Dendritic cell treated with granulocyte-macrophage colony-stimulating factor and Interleukin-4, amounts not matched to agents 40 ng/mL and 50 ng/mL, for 4 days (primary cell): ENCODE data around the gene BFSP2.

Experiments
- H3K27ac Mint-ChIP-seq: one replicate; pipeline ENCODE4 v1.8.0; 2022; ENCODE audit warnings: mild to moderate bottlenecking, mixed read lengths
- H3K27me3 Mint-ChIP-seq: one replicate; pipeline ENCODE4 v1.8.0; 2022; ENCODE audit warnings: mild to moderate bottlenecking, mixed read lengths
- H3K36me3 Mint-ChIP-seq: one replicate; pipeline ENCODE4 v1.8.0; 2022; ENCODE audit warnings: low read depth, mixed read lengths
- H3K4me1 Mint-ChIP-seq: one replicate; pipeline ENCODE4 v1.8.0; 2022; ENCODE audit warnings: low read depth, mixed read lengths
- H3K4me3 Mint-ChIP-seq: one replicate; pipeline ENCODE4 v1.8.0; 2022; ENCODE audit warnings: mild to moderate bottlenecking, moderate library complexity, mixed read lengths
- H3K9me3 Mint-ChIP-seq: one replicate; pipeline ENCODE4 v1.8.0; 2022; ENCODE audit warnings: mixed read lengths
- intact Hi-C: fragments of 100-400 bp; cut with micrococcal nuclease; formaldehyde crosslinking; loops from one replicate; pipeline ENCODE4 v1.15.0; 2022

Gene BFSP2

GRCh38 chr3:133374708-133375402 is 25.0 kb upstream of the BFSP2 start:
- intact Hi-C loops: loop anchor here (5.0 kb wide), 1 partner anchor 333 kb away; no protein-coding TSS in a partner anchor
- H3K4me3 Mint-ChIP-seq: no peak overlapping the region
- H3K27me3 Mint-ChIP-seq: peaks cover 3% of the 10 kb centered on the region
- no peaks in the 10 kb centered on the region for H3K4me1 Mint-ChIP-seq
- H3K9me3 Mint-ChIP-seq: no peaks in the 10 kb centered on the region
- no peaks in the 10 kb centered on the region for H3K36me3 Mint-ChIP-seq
- no peak overlapping the region for H3K27ac Mint-ChIP-seq

- intact Hi-C loops: loop anchor here (5.0 kb wide), 1 partner anchor 333 kb away; no protein-coding TSS in a partner anchor
- no peak overlapping the region for H3K27ac Mint-ChIP-seq
- no peaks in the 10 kb centered on the region for H3K9me3 Mint-ChIP-seq
- no peak overlapping the region for H3K4me3 Mint-ChIP-seq
- H3K4me1 Mint-ChIP-seq: no peaks in the 10 kb centered on the region
- H3K36me3 Mint-ChIP-seq: no peaks in the 10 kb centered on the region
- peaks cover 3% of the 10 kb centered on the region for H3K27me3 Mint-ChIP-seq
These were observed 24.5 kb upstream of the BFSP2 start for GRCh38 chr3:133375403-133375745.

- H3K9me3 Mint-ChIP-seq: no peaks in the 10 kb centered on the region
- no peak overlapping the region for H3K4me3 Mint-ChIP-seq
- no peak overlapping the region for H3K27ac Mint-ChIP-seq
- no peaks in the 10 kb centered on the region for H3K36me3 Mint-ChIP-seq
- H3K27me3 Mint-ChIP-seq: no peaks in the 10 kb centered on the region
- intact Hi-C loops: loop anchor here (5.0 kb wide), 1 partner anchor 335 kb away; no protein-coding TSS in a partner anchor
- no peaks in the 10 kb centered on the region for H3K4me1 Mint-ChIP-seq
These were observed 23.0 kb upstream of the BFSP2 start for GRCh38 chr3:133376810-133377209.

- no peaks in the 10 kb centered on the region for H3K27me3 Mint-ChIP-seq
- no peaks in the 10 kb centered on the region for H3K9me3 Mint-ChIP-seq
- no peaks in the 10 kb centered on the region for H3K4me1 Mint-ChIP-seq
- intact Hi-C loops: loop anchor here (5.0 kb wide), 1 partner anchor 335 kb away; no protein-coding TSS in a partner anchor
- H3K27ac Mint-ChIP-seq: no peak overlapping the region
- H3K36me3 Mint-ChIP-seq: no peaks in the 10 kb centered on the region
- no peak overlapping the region for H3K4me3 Mint-ChIP-seq
These were observed 22.5 kb upstream of the BFSP2 start for GRCh38 chr3:133377396-133377795.

- H3K27me3 Mint-ChIP-seq: no peaks in the 10 kb centered on the region
- intact Hi-C loops: loop anchor here (5.0 kb wide), 2 partner anchors 338 to 653 kb away; no protein-coding TSS in a partner anchor
- no peaks in the 10 kb centered on the region for H3K4me1 Mint-ChIP-seq
- H3K27ac Mint-ChIP-seq: no peak overlapping the region
- H3K36me3 Mint-ChIP-seq: no peaks in the 10 kb centered on the region
- no peak overlapping the region for H3K4me3 Mint-ChIP-seq
- H3K9me3 Mint-ChIP-seq: no peaks in the 10 kb centered on the region
These were observed 19.9 kb upstream of the BFSP2 start for GRCh38 chr3:133379926-133380325.

GRCh38 chr3:133380481-133381225 is 19.2 kb upstream of the BFSP2 start:
- H3K36me3 Mint-ChIP-seq: no peaks in the 10 kb centered on the region
- H3K27ac Mint-ChIP-seq: no peak overlapping the region
- no peaks in the 10 kb centered on the region for H3K4me1 Mint-ChIP-seq
- intact Hi-C loops: loop anchor here (5.0 kb wide), 1 partner anchor 653 kb away; no protein-coding TSS in a partner anchor
- no peaks in the 10 kb centered on the region for H3K9me3 Mint-ChIP-seq
- H3K27me3 Mint-ChIP-seq: no peaks in the 10 kb centered on the region
- H3K4me3 Mint-ChIP-seq: no peak overlapping the region

- Mint-ChIP-seq H3K27ac (no peak overlapping the region), H3K36me3 (no peaks in the 10 kb centered on the region), H3K27me3 (no peaks in the 10 kb centered on the region), H3K4me3 (no peak overlapping the region), H3K4me1 (no peaks in the 10 kb centered on the region), H3K9me3 (no peaks in the 10 kb centered on the region)
- intact Hi-C loops: loop anchor here (5.0 kb wide), 1 partner anchor 654 kb away; no protein-coding TSS in a partner anchor
These were observed 18.3 kb upstream of the BFSP2 start for GRCh38 chr3:133381346-133382109.

- Mint-ChIP-seq H3K27ac (no peak overlapping the region), H3K36me3 (no peaks in the 10 kb centered on the region), H3K9me3 (no peaks in the 10 kb centered on the region), H3K4me3 (no peak overlapping the region), H3K27me3 (no peaks in the 10 kb centered on the region), H3K4me1 (no peaks in the 10 kb centered on the region)
- intact Hi-C loops: loop anchor here (5.0 kb wide), 1 partner anchor 656 kb away; no protein-coding TSS in a partner anchor
These were observed 16.7 kb upstream of the BFSP2 start for GRCh38 chr3:133383175-133383574.

GRCh38 chr3:133383741-133384140 is 16.1 kb upstream of the BFSP2 start:
- Mint-ChIP-seq H3K27me3 (no peaks in the 10 kb centered on the region), H3K4me1 (no peaks in the 10 kb centered on the region)

GRCh38 chr3:133384331-133385027 is 15.4 kb upstream of the BFSP2 start:
- no peaks in the 10 kb centered on the region for H3K36me3 Mint-ChIP-seq
- intact Hi-C loops: loop anchor here (5.0 kb wide), 1 partner anchor 657 kb away; no protein-coding TSS in a partner anchor
- no peak overlapping the region for H3K27ac Mint-ChIP-seq
- no peaks in the 10 kb centered on the region for H3K27me3 Mint-ChIP-seq
- no peaks in the 10 kb centered on the region for H3K9me3 Mint-ChIP-seq
- no peaks in the 10 kb centered on the region for H3K4me1 Mint-ChIP-seq
- no peak overlapping the region for H3K4me3 Mint-ChIP-seq

More at GRCh38 chr3:133383741-133384140, 16.1 kb upstream of the BFSP2 start:
- H3K36me3 Mint-ChIP-seq: no peaks in the 10 kb centered on the region
- H3K27ac Mint-ChIP-seq: no peak overlapping the region
- no peak overlapping the region for H3K4me3 Mint-ChIP-seq
- H3K9me3 Mint-ChIP-seq: no peaks in the 10 kb centered on the region
- intact Hi-C loops: loop anchor here (5.0 kb wide), 1 partner anchor 656 kb away; no protein-coding TSS in a partner anchor

- Mint-ChIP-seq H3K36me3 (no peaks in the 10 kb centered on the region), H3K27me3 (no peaks in the 10 kb centered on the region), H3K4me1 (no peaks in the 10 kb centered on the region), H3K27ac (no peak overlapping the region), H3K9me3 (no peaks in the 10 kb centered on the region), H3K4me3 (no peak overlapping the region)
- intact Hi-C loops: no loop called here
These were observed 13.0 kb upstream of the BFSP2 start for GRCh38 chr3:133386876-133387275.

- intact Hi-C loops: no loop called here
- H3K27ac Mint-ChIP-seq: no peak overlapping the region
These were observed 12.5 kb upstream of the BFSP2 start for GRCh38 chr3:133387341-133387740.

GRCh38 chr3:133388696-133389395 is 11.0 kb upstream of the BFSP2 start:
- Mint-ChIP-seq H3K9me3 (no peaks in the 10 kb centered on the region), H3K36me3 (no peaks in the 10 kb centered on the region), H3K4me1 (peaks cover 6% of the 10 kb centered on the region), H3K4me3 (no peak overlapping the region), H3K27ac (no peak overlapping the region), H3K27me3 (no peaks in the 10 kb centered on the region)
- intact Hi-C loops: no loop called here

More at GRCh38 chr3:133387341-133387740, 12.5 kb upstream of the BFSP2 start:
- Mint-ChIP-seq H3K4me3 (no peak overlapping the region), H3K36me3 (no peaks in the 10 kb centered on the region), H3K9me3 (no peaks in the 10 kb centered on the region), H3K27me3 (no peaks in the 10 kb centered on the region), H3K4me1 (no peaks in the 10 kb centered on the region)
